22Rv1 (cell line): ENCODE data around the gene PCED1B.
"Not testable (repeated sequence)": the region's sequence is repeated elsewhere in the genome, so short reads cannot be mapped to it uniquely, and the experiment has no call there.

Source experiments
- H3K27ac ChIP-seq: fragments of 450-650 bp; 2 replicates; pipeline ENCODE4 v1.5.1; 2017
- ZFX ChIP-seq: fragments of 450-650 bp; IDR thresholded peaks from 2 replicates; pipeline ENCODE4 v1.6.1; 2017; ENCODE audit warnings: antibody characterized with exemption, borderline replicate concordance
- TF ChIP-seq, protein P1 (sequence below): fragments of 450-650 bp; IDR thresholded peaks from 2 replicates; pipeline ENCODE4 v1.5.1; 2017; ENCODE audit warnings: mild to moderate bottlenecking

The PCED1B gene

DNA sequence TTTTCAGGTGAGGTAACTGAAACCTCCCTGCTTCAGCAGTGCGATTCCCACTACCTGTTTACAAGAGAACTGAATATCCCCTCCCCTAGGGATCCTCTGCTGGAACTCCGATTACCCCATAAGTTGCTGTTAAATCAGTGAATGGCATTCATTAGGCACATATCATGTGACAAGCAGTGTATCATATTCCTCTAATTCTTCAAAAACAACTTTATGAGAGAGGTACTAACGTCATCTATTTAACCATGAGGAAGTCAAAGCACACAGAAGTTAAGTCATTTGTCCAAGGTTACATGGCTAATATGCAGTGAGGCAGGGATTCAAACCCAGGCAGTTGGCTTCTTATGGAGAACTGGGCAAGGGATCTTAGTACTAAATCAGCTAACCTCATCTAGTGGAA, 43.9 kb upstream of the PCED1B start:
- TF ChIP-seq ZFX = no peak
- TF ChIP-seq, protein P1, sequence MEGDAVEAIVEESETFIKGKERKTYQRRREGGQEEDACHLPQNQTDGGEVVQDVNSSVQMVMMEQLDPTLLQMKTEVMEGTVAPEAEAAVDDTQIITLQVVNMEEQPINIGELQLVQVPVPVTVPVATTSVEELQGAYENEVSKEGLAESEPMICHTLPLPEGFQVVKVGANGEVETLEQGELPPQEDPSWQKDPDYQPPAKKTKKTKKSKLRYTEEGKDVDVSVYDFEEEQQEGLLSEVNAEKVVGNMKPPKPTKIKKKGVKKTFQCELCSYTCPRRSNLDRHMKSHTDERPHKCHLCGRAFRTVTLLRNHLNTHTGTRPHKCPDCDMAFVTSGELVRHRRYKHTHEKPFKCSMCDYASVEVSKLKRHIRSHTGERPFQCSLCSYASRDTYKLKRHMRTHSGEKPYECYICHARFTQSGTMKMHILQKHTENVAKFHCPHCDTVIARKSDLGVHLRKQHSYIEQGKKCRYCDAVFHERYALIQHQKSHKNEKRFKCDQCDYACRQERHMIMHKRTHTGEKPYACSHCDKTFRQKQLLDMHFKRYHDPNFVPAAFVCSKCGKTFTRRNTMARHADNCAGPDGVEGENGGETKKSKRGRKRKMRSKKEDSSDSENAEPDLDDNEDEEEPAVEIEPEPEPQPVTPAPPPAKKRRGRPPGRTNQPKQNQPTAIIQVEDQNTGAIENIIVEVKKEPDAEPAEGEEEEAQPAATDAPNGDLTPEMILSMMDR = no peak
- H3K27ac ChIP-seq = peak overlapping the region; percentile 9; the same call in 1 of the 2 replicates

DNA sequence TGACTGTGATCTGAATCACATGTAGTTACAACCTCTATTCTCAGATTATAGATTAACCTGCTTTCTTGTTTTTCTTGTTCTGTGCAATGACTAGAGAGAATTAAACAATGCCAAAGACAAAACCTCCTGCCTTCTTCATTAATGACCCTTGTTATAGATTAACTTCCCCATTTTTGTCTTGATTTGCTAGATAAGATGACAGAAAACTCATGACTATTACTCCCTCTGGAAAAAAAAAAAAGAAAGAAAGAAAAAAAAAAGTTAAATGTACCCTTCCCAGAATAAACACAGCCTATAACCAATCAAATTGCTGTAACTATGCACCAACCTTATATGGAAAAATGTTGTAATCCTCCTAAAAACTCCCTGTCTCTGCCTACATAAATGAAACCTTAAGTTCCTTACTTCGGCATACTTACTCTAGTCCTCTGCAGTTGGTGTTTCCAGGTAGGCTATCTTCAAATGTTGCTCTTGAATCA, 41.1 kb upstream of the PCED1B start:
- TF ChIP-seq ZFX = no peak
- TF ChIP-seq, protein P1 = no peak
- H3K27ac ChIP-seq = peak overlapping the region; percentile 87

DNA sequence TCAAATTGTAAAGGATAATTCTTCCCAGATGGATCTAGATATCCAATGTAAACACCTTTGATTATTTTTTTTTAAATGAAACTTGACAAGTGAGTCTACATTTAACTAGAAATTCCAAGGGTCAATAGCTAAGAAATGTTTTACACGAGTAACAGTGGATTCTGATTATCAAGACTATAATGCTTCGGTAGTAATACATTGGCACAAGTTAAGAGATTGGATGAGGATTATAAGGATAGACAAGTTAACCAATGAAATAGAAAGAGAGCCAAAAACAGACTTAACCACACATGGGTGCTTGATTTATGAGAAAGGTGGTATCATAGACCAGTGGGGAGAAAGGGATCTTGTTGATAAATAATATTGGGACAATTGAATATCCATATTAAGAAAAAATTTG, 40.3 kb upstream of the PCED1B start:
- no peak for TF ChIP-seq ZFX
- TF ChIP-seq, protein P1 = no peak
- H3K27ac ChIP-seq = peak overlapping the region; percentile 87

DNA sequence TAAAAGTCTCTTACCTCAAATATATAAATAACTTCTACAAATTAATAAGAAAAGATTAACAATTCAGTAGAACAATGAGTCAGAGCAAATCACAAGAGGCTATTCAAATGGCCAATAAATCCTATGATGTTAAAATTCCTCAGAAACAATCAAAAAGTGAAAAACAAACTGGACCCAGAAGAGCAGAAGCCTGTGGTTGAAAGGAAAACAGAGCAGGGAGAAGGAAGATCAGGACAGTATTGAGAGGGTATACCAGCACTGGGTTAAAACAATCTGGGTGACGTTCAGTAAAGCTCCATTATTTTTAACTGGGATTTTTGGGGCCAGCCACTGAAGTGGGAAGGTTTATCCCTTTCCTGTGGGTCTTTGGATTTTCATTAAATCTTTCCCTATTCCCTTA, 39.7 kb upstream of the PCED1B start:
- peak overlapping the region; percentile 87 for H3K27ac ChIP-seq
- TF ChIP-seq, protein P1 = no peak
- no peak for TF ChIP-seq ZFX

DNA sequence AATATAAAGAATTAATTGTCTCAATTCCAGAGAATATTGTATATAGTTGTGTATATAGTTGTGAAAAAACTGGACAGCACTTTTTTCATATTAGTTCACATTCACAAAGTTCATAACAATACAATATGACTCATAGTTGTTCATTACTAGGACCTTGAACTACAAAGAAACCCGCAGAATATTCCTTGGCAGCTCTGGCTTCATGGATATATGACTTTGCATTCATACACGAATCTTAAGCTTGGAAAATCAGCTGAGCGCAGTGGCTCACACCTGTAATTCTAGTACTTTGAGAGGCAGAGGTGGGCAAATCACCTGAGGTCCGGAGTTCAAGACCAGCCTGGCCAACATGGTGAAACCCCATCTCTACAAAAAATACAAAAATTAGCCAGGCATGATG, 38.1 kb upstream of the PCED1B start:
- TF ChIP-seq, protein P1 = no peak
- no peak overlapping the region for H3K27ac ChIP-seq

DNA sequence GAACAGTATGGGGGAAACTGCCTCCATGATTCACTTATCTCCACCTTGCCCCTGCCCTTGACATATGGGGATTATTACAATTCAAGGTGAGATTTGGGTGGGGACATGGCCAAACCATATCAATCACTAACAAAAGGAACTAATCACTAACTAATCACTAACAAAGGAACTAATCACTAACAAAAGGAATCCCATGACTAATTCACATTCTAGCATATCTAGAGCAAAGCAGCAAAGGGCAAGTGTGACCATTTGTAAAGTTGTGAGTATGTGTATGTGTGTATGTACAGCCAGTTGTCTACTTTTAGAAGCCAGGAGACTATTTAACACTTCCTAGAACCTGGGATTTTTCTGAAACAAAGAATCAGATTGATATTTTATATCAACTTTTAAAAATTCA, 30.9 kb upstream of the PCED1B start:
- H3K27ac ChIP-seq = no peak overlapping the region
- no peak for TF ChIP-seq ZFX
- TF ChIP-seq, protein P1 = no peak

DNA sequence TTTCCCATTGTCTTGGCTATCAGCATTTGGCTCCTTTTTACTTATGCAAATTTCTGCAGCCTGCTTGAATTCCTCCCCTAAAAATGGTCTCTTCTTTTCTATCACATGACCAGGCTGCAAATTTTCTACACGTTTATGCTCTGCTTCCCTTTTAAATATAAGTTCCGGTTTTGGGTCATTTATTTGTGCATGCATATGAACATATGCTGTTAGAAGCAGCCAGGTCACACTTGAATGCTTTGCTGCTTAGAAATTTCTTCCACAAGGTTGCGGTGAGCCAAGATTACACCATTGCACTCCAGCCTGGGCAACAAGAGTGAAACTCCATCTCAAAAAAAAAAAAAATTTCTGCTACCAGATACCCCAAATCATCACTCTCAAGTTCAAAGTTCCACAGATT, 28.1 kb upstream of the PCED1B start:
- H3K27ac ChIP-seq = not testable (repeated sequence)

DNA sequence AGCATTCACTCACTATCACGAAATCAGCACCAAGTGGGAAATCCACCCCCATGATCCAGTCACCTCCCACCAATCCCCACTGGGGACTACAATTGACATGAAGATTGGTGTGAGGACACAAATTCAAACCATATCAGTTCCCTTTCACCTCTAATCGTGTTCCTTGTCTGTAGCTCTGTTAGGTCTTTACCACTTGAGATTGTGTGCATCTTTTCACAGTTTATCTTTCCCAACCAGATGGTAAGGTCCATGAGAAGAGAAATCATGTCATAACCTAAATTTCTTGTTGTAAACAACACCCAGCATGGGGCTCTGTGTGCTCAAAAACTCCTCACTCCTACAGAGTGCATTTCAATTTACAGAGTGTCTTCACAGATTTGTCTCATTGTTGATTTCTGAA, 27.1 kb upstream of the PCED1B start:
- no peak for TF ChIP-seq ZFX
- TF ChIP-seq, protein P1 = no peak
- no peak overlapping the region for H3K27ac ChIP-seq
